Thyroid gland (tissue), 4 donors: Measurements from ENCODE around the gene SLC22A12. TPM values are rescaled to one million over a fixed set of nuclear protein-coding genes. Genes with fewer than 3 reads are reported as not detected.

Experiments
- DNase-seq, 2 donors: peaks; one replicate each; pipeline ENCODE4 v3.0.0-alpha.2; 2019
- H3K27ac ChIP-seq, 3 donors: fragments of 200-600 bp; sonication (generic); 1 replicate in 2 of 3; 2 replicates in 1 of 3; pipeline ENCODE4 v1.5.1; 2016 to 2019; ENCODE audit warnings: mild to moderate bottlenecking in 1 of 3, moderate library complexity in 1 of 3
- H3K27me3 ChIP-seq: fragments of 200-600 bp; sonication (generic); one replicate; pipeline ENCODE4 v1.5.1; 2019
- H3K36me3 ChIP-seq, 2 donors: fragments of 200-600 bp; sonication (generic); one replicate each; pipeline ENCODE4 v1.5.1; 2016 to 2019
- H3K4me1 ChIP-seq, 2 donors: fragments of 200-600 bp; sonication (generic); one replicate each; pipeline ENCODE4 v1.5.1; 2017 to 2019
- H3K4me3 ChIP-seq, 3 donors: fragments of 200-600 bp; sonication (generic); replicated peaks in 1 of 3; 1 replicate in 2 of 3; 2 replicates in 1 of 3; pipeline ENCODE4 v1.5.1; 2016; ENCODE audit warnings: mild to moderate bottlenecking in 1 of 3
- H3K9me3 ChIP-seq: fragments of 200-600 bp; sonication (generic); one replicate; pipeline ENCODE4 v1.5.1; 2017
- POLR2A ChIP-seq, 2 donors: fragments of 450-650 bp; IDR thresholded peaks; one replicate each; pipeline ENCODE4 v1.6.1; 2017; ENCODE audit warnings: antibody characterized with exemption in 2 of 2, mild to moderate bottlenecking in 2 of 2, moderate library complexity in 1 of 2
- WGBS, 2 donors: methylation state at CpG; one replicate each; pipeline ENCODE4 v1.1.5; 2017; 5-methylcytosine and 5-hydroxymethylcytosine counted together
- intact Hi-C: fragments of 100-400 bp; cut with DNase I; formaldehyde crosslinking; loops from one replicate; pipeline ENCODE4 v1.15.1; 2023
- total RNA-seq, 4 donors: library from RNA; depleted of rRNA; stranded (reverse); fragments of >200 nt; gene quantifications; one replicate each; pipeline ENCODE4 v1.2.3, GENCODE V29; 2016
- TF ChIP-seq, protein P1 (sequence below), 6 experiments: fragments of 200-600 bp in 3 of 6; fragments of 450-650 bp in 3 of 6; sonication (generic) in 3 of 6; IDR thresholded peaks; one replicate each; pipeline ENCODE4 v1.5.1; 2016 to 2019; ENCODE audit warnings: antibody characterized with exemption in 6 of 6, mild to moderate bottlenecking in 2 of 6, inconsistent platforms in 1 of 6, moderate library complexity in 1 of 6

SLC22A12 gene
- total RNA-seq, 4 donors from 2014 or later = not detected

DNA sequence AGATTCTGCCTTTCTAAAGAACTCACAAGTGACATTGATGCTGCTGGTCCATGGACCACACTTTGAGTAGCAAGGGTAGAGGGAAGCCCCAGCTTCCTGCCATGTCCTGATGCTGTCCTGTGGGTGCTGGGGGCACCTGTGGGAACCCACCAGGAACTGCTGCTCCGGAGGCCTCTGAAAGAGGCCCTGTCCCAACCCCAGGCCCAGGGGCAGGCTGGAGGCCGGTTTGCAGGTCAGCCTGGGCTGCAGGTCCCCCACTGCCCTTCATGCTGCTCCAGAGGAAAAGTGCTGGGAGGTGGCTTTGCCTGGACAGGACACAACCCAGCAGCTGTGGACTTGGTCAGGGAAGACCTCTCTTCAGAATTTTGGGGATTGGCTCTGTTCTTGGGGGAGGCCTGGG is 44.8 kb upstream of the SLC22A12 start:
- WGBS, 2 donors = 100% methylated on average over 1 of the region's 2 CpGs
- Histone ChIP-seq H3K9me3 (no peaks in the 10 kb centered on the region), H3K27me3 (no peaks in the 10 kb centered on the region), H3K27ac (no peak overlapping the region), H3K4me1 (no peaks in the 10 kb centered on the region), H3K36me3 (no peaks in the 10 kb centered on the region), H3K4me3 (no peak overlapping the region)
- no peak for TF ChIP-seq POLR2A (IDR thresholded peaks at IDR 0.05)
- TF ChIP-seq, protein P1, sequence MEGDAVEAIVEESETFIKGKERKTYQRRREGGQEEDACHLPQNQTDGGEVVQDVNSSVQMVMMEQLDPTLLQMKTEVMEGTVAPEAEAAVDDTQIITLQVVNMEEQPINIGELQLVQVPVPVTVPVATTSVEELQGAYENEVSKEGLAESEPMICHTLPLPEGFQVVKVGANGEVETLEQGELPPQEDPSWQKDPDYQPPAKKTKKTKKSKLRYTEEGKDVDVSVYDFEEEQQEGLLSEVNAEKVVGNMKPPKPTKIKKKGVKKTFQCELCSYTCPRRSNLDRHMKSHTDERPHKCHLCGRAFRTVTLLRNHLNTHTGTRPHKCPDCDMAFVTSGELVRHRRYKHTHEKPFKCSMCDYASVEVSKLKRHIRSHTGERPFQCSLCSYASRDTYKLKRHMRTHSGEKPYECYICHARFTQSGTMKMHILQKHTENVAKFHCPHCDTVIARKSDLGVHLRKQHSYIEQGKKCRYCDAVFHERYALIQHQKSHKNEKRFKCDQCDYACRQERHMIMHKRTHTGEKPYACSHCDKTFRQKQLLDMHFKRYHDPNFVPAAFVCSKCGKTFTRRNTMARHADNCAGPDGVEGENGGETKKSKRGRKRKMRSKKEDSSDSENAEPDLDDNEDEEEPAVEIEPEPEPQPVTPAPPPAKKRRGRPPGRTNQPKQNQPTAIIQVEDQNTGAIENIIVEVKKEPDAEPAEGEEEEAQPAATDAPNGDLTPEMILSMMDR (IDR thresholded peaks at IDR 0.05) = no peak
- intact Hi-C loops = no loop called here
- no peak for DNase-seq

DNA sequence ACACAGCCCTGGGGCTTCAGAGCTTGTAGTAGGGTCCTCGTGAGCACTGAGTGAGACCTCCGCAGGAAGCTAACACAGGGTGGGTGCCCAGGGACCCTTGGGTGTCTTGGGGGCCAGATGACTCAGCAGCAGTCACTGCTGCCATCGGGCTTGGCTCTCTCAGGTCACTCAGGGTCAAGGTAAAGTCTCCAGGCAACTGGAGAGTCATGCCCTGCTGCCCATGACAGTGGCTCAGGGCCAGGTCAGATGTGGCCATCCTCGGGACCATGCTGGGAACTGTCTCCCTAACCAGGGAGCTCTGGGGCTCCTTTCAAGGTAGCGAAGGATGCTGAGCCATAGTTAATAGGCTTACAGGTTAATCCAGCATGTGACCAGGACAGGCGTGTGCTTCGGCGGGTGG is 44.4 kb upstream of the SLC22A12 start:
- intact Hi-C loops = no loop called here
- WGBS, 2 donors = 95% methylated on average over 4 of the region's 8 CpGs; no CpG with 5 or more reads in 1 of the 2 donors

DNA sequence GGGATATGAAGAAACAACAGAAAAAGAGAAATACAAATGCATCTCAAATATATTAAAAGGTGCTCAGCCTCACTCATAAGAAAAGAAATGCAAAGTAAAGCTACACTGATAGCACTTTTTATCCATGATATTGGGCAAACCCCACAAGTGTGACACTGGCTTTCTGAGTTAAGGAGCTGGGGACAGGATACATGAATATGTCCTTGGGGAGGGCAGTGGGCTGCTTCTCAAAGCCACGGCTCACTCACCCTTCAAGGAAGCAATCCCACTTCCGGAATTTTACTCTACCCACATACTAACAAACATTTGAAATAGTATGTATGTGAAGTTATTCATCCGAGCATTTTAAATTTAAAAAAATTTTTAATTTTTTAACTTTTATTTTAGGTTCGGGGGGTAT is 41.1 kb upstream of the SLC22A12 start:
- DNase-seq = no peak
- Histone ChIP-seq H3K36me3 (no peaks in the 10 kb centered on the region), H3K27ac (no peak overlapping the region), H3K27me3 (no peaks in the 10 kb centered on the region), H3K4me3 (no peak overlapping the region), H3K9me3 (no peaks in the 10 kb centered on the region), H3K4me1 (peaks cover 10 to 19% of the 10 kb centered on the region in 2 donors)
- TF ChIP-seq, protein P1 (IDR thresholded peaks at IDR 0.05) = no peak
- 80 to 82% methylated on average over 4 of the region's 4 CpGs for whole genome bisulfite sequencing, 2 donors
- intact Hi-C loops = no loop called here

More for the DNA sequence above, 44.4 kb upstream of the SLC22A12 start:
- H3K27ac ChIP-seq = no peak overlapping the region
- no peaks in the 10 kb centered on the region for H3K27me3 ChIP-seq
- DNase-seq = peak in 1 of 2 donors; percentile 15
- TF ChIP-seq POLR2A (IDR thresholded peaks at IDR 0.05) = no peak
- TF ChIP-seq, protein P1 (IDR thresholded peaks at IDR 0.05) = no peak
- H3K36me3 ChIP-seq = no peaks in the 10 kb centered on the region
- H3K4me3 ChIP-seq = no peak overlapping the region
- H3K9me3 ChIP-seq = no peaks in the 10 kb centered on the region
- H3K4me1 ChIP-seq = no peaks in the 10 kb centered on the region

DNA sequence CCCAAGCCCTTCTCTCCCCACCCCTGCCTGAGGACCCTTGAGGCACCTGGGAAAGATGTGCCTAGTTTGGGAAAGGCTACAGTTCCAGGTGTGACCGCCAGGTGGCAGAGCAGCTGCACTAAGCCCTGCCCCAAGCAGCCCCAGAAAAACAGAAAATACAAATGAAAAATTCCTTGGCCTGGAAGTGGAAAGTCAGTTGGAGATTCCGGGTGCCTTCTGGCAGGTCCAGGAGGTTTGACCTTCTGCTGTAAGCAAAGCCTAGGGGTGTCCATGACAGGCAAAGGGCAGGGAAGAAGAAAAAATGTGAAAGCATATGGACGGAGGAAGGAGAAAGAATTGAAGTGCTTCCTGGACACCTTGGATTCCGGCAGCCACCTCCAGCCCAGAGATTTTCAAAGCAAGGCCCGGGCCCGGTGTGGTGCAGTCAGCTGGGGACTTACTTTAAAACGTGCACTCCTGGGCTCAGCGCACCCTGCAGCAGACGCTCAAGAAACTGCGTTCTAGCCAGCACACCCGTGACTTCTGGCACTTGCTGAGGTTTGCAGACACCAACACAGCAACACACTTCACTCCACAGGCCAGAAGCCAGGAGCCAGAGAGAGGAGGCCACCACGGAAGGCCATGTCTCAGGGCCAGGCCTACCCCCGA is 37.3 kb upstream of the SLC22A12 start:
- TF ChIP-seq POLR2A (IDR thresholded peaks at IDR 0.05) = no peak
- TF ChIP-seq, protein P1 (IDR thresholded peaks at IDR 0.05) = peak; percentile 89 to 99 (median 95)
- intact Hi-C loops = no loop called here
- DNase-seq = peak; percentile 88 to 90
- no peaks in the 10 kb centered on the region for H3K36me3 ChIP-seq
- peaks cover 10 to 30% of the 10 kb centered on the region in 2 donors for H3K4me1 ChIP-seq
- H3K4me3 ChIP-seq = no peak overlapping the region
- WGBS, 2 donors = 9 to 10% methylated on average over 9 to 13 of the region's 13 CpGs
- peak overlapping the region; percentile 57 to 86 (median 80) for H3K27ac ChIP-seq
- no peaks in the 10 kb centered on the region for H3K27me3 ChIP-seq
- no peaks in the 10 kb centered on the region for H3K9me3 ChIP-seq

DNA sequence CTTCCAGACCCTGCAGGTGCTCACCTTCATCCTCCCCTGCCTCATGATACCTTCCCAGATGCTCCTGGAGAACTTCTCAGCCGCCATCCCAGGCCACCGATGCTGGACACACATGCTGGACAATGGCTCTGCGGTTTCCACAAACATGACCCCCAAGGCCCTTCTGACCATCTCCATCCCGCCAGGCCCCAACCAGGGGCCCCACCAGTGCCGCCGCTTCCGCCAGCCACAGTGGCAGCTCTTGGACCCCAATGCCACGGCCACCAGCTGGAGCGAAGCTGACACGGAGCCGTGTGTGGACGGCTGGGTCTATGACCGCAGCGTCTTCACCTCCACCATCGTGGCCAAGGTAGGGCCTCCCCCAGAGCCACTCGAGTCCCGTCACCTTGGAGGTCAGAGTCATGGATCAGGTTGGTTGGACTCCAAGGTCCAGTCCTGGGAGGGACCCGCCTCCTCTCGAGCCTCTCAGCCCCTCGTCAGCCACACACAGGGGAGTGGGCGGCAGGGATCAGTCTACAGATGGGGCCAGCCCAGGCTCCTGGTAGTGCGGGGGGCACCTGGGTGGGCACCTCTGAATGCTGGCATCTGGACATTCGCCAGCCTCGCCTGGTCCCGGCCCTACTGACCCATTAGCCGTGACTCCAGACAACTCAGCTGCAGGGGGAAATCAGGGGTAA is 34.8 kb upstream of the SLC22A12 start:
- Histone ChIP-seq H3K36me3 (no peaks in the 10 kb centered on the region), H3K9me3 (no peaks in the 10 kb centered on the region), H3K4me1 (peaks cover 10 to 33% of the 10 kb centered on the region in 2 donors), H3K27ac (no peak overlapping the region), H3K27me3 (no peaks in the 10 kb centered on the region), H3K4me3 (no peak overlapping the region)
- TF ChIP-seq, protein P1 (IDR thresholded peaks at IDR 0.05) = no peak
- no peak for TF ChIP-seq POLR2A (IDR thresholded peaks at IDR 0.05)
- no peak for DNase-seq
- WGBS, 2 donors = 80 to 93% methylated on average over 1 to 26 of the region's 26 CpGs
- intact Hi-C loops = no loop called here
